Lower leg skin (tissue), 3 donors: Measurements from ENCODE around the gene KRTAP5-7.

Source experiments
- POLR2A ChIP-seq, 2 donors: fragments of 450-650 bp; IDR thresholded peaks; one replicate each; pipeline ENCODE4 v1.6.1; 2016 to 2017; ENCODE audit warnings: antibody characterized with exemption in 2 of 2, mild to moderate bottlenecking in 1 of 2, moderate library complexity in 1 of 2
- TF ChIP-seq, protein P1 (sequence below), 3 donors: fragments of 450-650 bp; IDR thresholded peaks; one replicate each; pipeline ENCODE4 v1.5.1; 2016; ENCODE audit warnings: antibody characterized with exemption in 3 of 3, mild to moderate bottlenecking in 3 of 3, moderate library complexity in 2 of 3

DNA sequence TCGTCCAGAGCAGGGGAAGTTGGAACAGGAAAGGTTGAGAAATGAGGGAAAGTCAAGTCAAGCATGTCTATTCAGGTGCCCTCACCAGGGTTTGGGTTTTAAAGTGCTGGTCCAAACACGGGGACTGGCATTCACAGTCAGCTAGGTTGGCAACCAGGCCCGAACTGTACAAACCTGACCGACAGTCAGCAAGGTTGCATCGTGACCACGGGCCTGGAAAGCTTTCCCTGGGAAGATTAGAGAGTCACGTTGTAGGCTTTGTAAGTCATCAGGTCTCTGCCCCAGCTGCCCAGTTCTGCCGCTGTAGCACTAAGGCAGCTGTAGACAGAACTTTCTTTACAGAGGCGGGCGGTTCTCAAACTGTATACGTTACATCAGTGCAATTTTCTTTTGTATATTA, 45.7 kb downstream of the KRTAP5-7 start:
- TF ChIP-seq, protein P1, sequence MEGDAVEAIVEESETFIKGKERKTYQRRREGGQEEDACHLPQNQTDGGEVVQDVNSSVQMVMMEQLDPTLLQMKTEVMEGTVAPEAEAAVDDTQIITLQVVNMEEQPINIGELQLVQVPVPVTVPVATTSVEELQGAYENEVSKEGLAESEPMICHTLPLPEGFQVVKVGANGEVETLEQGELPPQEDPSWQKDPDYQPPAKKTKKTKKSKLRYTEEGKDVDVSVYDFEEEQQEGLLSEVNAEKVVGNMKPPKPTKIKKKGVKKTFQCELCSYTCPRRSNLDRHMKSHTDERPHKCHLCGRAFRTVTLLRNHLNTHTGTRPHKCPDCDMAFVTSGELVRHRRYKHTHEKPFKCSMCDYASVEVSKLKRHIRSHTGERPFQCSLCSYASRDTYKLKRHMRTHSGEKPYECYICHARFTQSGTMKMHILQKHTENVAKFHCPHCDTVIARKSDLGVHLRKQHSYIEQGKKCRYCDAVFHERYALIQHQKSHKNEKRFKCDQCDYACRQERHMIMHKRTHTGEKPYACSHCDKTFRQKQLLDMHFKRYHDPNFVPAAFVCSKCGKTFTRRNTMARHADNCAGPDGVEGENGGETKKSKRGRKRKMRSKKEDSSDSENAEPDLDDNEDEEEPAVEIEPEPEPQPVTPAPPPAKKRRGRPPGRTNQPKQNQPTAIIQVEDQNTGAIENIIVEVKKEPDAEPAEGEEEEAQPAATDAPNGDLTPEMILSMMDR (IDR thresholded peaks at IDR 0.05), result no peak
- no peak for TF ChIP-seq POLR2A (IDR thresholded peaks at IDR 0.05)
